ENCODE measurements around the gene PCSK2. TPM values are rescaled to one million over a fixed set of nuclear protein-coding genes. Genes with fewer than 3 reads are reported as not detected.

PCSK2 gene
- total and polyA plus RNA-seq, 2 of the 8 experiments (the other 6 are each of a cell fraction or from before 2014, with no cell fraction given) = 1.9 to 4.2 TPM

GRCh38 chr20:17376031-17376430 lies 149.2 kb downstream of the PCSK2 start:
- POLR2A ChIA-PET (ENCODE audit: partially characterized antibody) = interaction anchor here (1.3 kb wide), 1 partner anchor 15 kb away, joined by 3 read pairs; no protein-coding TSS in a partner anchor
- peak overlapping the region in 1 of 4 experiments; percentile 28; a peak in 1 of 7 replicates for H3K9ac ChIP-seq (replicated peaks in 1 of 4; ENCODE audit: extremely low read depth in 1 of 4, low read depth in 3 of 4, low read length in 3 of 4)
- H3K23me2 ChIP-seq (ENCODE audit: low read depth, low read length) = peaks cover 3% of the 10 kb centered on the region; the same call in 1 of the 2 replicates
- no peak for DNase-seq (ENCODE audit: low read depth in 1 of 2, low spot score in 2 of 2)
- H3K4me2 ChIP-seq (ENCODE audit: insufficient read depth in 1 of 2, low read depth in 2 of 2, low read length in 2 of 2) = no peak overlapping the region
- no peak overlapping the region for H2BK5ac ChIP-seq (ENCODE audit: low read depth, low read length)
- 0 out of 7 replicates have a peak, but pooled peaks cover 0 to 2% (median 0%) of the 10 kb centered on the region in 4 experiments for H3K4me1 ChIP-seq (replicated peaks in 1 of 4; ENCODE audit: control insufficient read depth in 3 of 4, insufficient read depth in 4 of 4, low read length in 3 of 4)
- H2AK5ac ChIP-seq (ENCODE audit: low read depth, low read length) = no peak overlapping the region
- H4K8ac ChIP-seq (ENCODE audit: extremely low read depth, insufficient read depth, low read length) = no peak overlapping the region
- no peak overlapping the region for H2BK12ac ChIP-seq (ENCODE audit: low read depth, low read length)
- no peaks in the 10 kb centered on the region for H3K79me1 ChIP-seq (ENCODE audit: low read depth, low read length)
- no peak overlapping the region for H2AFZ ChIP-seq (ENCODE audit: low read length)
- H3K14ac ChIP-seq (ENCODE audit: insufficient read length) = no peak overlapping the region
- no peaks in the 10 kb centered on the region for H3K79me2 ChIP-seq (ENCODE audit: control insufficient read depth in 1 of 2, insufficient read depth in 2 of 2, low read length in 2 of 2)
- no peak overlapping the region for H4K5ac ChIP-seq (ENCODE audit: insufficient read length, low read depth, low read length)
- H2BK20ac ChIP-seq (ENCODE audit: low read length) = no peak overlapping the region
- no peaks in the 10 kb centered on the region for H3K27me3 ChIP-seq (replicated peaks in 1 of 4; ENCODE audit: control insufficient read depth in 3 of 4, extremely low read depth in 1 of 4, insufficient read depth in 3 of 4, low read length in 3 of 4)
- H4K20me1 ChIP-seq (replicated peaks in 1 of 2; ENCODE audit: control insufficient read depth in 1 of 2, insufficient read depth in 2 of 2, low read length in 2 of 2) = no peaks in the 10 kb centered on the region
- no peaks in the 10 kb centered on the region for H3K9me3 ChIP-seq (ENCODE audit: insufficient read depth in 2 of 2, low read depth in 1 of 2, low read length in 1 of 2)
- H3K36me3 ChIP-seq (ENCODE audit: control insufficient read depth in 2 of 4, insufficient read depth in 4 of 4, low read length in 3 of 4) = no peaks in the 10 kb centered on the region
- no peak overlapping the region for H3K56ac ChIP-seq (replicated peaks; ENCODE audit: insufficient read length, low read depth, low read length)
- H2BK15ac ChIP-seq (ENCODE audit: low read length) = 0 out of 2 replicates have a peak overlapping the region, but pooled peaks have one; percentile 9
- 67% methylated on average over 5 of the region's 5 CpGs; no CpG with 5 or more reads in 1 of the 2 experiments for WGBS, 2 experiments (ENCODE audit: extremely low coverage in 1 of 2, insufficient coverage in 1 of 2, insufficient read length in 1 of 2, insufficient replicate concordance in 2 of 2, low coverage in 1 of 2, low lambda C conversion rate in 2 of 2, missing lambda C conversion rate in 1 of 2)
- H4K91ac ChIP-seq (replicated peaks; ENCODE audit: insufficient read length, low read length) = no peak overlapping the region
- CTCF ChIA-PET (ENCODE audit: partially characterized antibody) = interaction anchor here (0.6 to 1.8 kb wide), 7 partner anchors 17 to 1257 kb away, joined by 3 to 5 read pairs (median 4); no protein-coding TSS in a partner anchor
- H3K27ac ChIP-seq (ENCODE audit: low read depth, low read length) = no peak overlapping the region
- H3K18ac ChIP-seq (ENCODE audit: extremely low read depth, low read length) = no peak overlapping the region
- no peak overlapping the region for H2BK120ac ChIP-seq (replicated peaks; ENCODE audit: low read depth, low read length)
- FAIRE-seq = no peak
- H3K4me3 ChIP-seq (ENCODE audit: extremely low read depth in 1 of 4, insufficient read depth in 2 of 4, low read depth in 3 of 4, low read length in 4 of 4) = no peak overlapping the region
- H3K4ac ChIP-seq (replicated peaks; ENCODE audit: insufficient read length, low read depth, low read length) = no peak overlapping the region
- no peak overlapping the region for H3K23ac ChIP-seq (ENCODE audit: insufficient read length)
- TF ChIP-seq JUN (IDR thresholded peaks at IDR 0.05; ENCODE audit: low read depth, low read length) = no peak
- TF ChIP-seq RXRA (IDR thresholded peaks at IDR 0.05; ENCODE audit: insufficient read depth, low read depth, low read length) = no peak
- no peak for TF ChIP-seq GTF2F1 (IDR thresholded peaks at IDR 0.05; ENCODE audit: borderline replicate concordance, low read depth, low read length)
- no peak for TF ChIP-seq KDM1A (IDR thresholded peaks at IDR 0.05; ENCODE audit: borderline replicate concordance, low read length)
- TF ChIP-seq JUND (IDR thresholded peaks at IDR 0.05; ENCODE audit: low read length) = no peak
- TF ChIP-seq ATF3 (IDR thresholded peaks at IDR 0.05; ENCODE audit: insufficient read depth, low read depth, low read length) = no peak
- no peak for TF ChIP-seq SIN3A (conservative IDR thresholded peaks at IDR 0.05 in 1 of 2, IDR thresholded peaks at IDR 0.05 in 1 of 2; ENCODE audit: low read depth in 1 of 2, low read length in 2 of 2)
- no peak for TF ChIP-seq EZH2 (IDR thresholded peaks at IDR 0.05; ENCODE audit: low read depth, low read length, severe bottlenecking)
- no peak for TF ChIP-seq POLR2A (IDR thresholded peaks at IDR 0.05; ENCODE audit: control extremely low read depth in 1 of 2, low read depth in 2 of 2, low read length in 2 of 2)
- TF ChIP-seq SAP30 (IDR thresholded peaks at IDR 0.05; ENCODE audit: insufficient read depth, insufficient replicate concordance, low read length) = no peak
- no peak for TF ChIP-seq KDM4A (IDR thresholded peaks at IDR 0.05; ENCODE audit: low read depth, low read length, severe bottlenecking)
- no peak for TF ChIP-seq TEAD4 (IDR thresholded peaks at IDR 0.05; ENCODE audit: low read depth, low read length)
- no peak for TF ChIP-seq SUZ12 (IDR thresholded peaks at IDR 0.05; ENCODE audit: low read length)

Data from H1 (cell line).